ENCODE data around the gene CHD1L. TPM values are rescaled to one million over a fixed set of nuclear protein-coding genes. Genes with fewer than 3 reads are reported as not detected.
"Not testable (repeated sequence)": the region's sequence is repeated elsewhere in the genome, so short reads cannot be mapped to it uniquely, and the experiment has no call there.

Gene CHD1L
- total RNA-seq, 2 experiments from 2014 or later: 22.0 to 22.8 TPM

DNA sequence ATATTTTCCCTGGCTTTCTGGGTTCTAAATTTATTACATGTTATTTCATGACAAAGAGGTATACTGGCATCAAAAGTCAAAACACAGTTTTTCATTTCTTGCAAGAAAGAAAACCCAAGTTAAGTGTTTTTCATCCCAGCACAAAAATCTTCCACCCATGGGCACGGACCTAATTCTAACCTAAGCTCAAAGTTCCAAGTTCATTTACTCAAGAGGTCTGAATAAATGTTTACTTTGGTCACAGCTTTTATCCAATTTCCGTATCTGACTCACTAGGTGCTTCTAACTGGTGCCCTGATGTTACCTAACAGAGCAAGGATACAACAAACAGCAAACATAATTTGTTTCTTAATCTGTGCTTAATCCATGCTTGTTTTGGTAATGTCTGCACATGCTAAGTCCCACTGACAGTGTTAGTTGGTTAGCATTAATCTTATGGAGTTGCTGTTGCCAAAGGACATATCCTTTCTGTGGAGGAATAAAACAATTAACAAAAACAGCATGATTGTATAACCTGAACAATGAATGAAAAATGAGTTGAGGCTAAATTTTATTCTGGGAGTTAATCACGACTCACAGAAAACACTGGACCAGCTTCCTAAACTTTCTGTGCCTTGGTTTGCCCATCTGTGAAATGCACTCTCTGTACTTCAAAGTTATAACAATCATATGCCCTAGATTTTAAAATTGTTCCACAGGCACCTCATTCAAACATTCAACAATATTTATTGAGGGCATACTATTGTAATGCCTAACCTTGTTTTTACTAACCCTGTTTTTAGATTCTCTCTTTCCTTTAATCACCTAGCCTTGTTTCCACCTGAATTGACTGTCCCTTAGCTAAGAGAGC, 4.2 kb upstream of the CHD1L start:
- Histone ChIP-seq H3K27ac (ENCODE audit: low read depth in 1 of 2, low read length in 2 of 2) (no peak overlapping the region), H3K36me3 (ENCODE audit: insufficient read depth, low read length) (no peaks in the 10 kb centered on the region), H3K27me3 (ENCODE audit: control insufficient read depth in 1 of 2, insufficient read depth in 2 of 2, low read length in 2 of 2) (peaks cover 0 to 3% of the 10 kb centered on the region in 2 experiments), H3K4me1 (ENCODE audit: insufficient read depth, low read length) (peaks cover 5% of the 10 kb centered on the region), H3K4me3 (ENCODE audit: low read length) (no peak overlapping the region), H3K9me3 (ENCODE audit: control insufficient read depth in 1 of 2, insufficient read depth in 1 of 2, low read length in 2 of 2) (peaks cover 0 to 9% of the 10 kb centered on the region in 2 experiments)
- Mint-ChIP-seq H3K4me1 (ENCODE audit: low read depth) (peaks cover 7% of the 10 kb centered on the region), H3K4me3 (no peak overlapping the region), H3K27ac (no peak overlapping the region), H3K9me3 (no peaks in the 10 kb centered on the region), H3K27me3 (no peaks in the 10 kb centered on the region), H3K36me3 (ENCODE audit: low read depth) (peaks cover under 1% of the 10 kb centered on the region)
- TF ChIP-seq, protein P1, sequence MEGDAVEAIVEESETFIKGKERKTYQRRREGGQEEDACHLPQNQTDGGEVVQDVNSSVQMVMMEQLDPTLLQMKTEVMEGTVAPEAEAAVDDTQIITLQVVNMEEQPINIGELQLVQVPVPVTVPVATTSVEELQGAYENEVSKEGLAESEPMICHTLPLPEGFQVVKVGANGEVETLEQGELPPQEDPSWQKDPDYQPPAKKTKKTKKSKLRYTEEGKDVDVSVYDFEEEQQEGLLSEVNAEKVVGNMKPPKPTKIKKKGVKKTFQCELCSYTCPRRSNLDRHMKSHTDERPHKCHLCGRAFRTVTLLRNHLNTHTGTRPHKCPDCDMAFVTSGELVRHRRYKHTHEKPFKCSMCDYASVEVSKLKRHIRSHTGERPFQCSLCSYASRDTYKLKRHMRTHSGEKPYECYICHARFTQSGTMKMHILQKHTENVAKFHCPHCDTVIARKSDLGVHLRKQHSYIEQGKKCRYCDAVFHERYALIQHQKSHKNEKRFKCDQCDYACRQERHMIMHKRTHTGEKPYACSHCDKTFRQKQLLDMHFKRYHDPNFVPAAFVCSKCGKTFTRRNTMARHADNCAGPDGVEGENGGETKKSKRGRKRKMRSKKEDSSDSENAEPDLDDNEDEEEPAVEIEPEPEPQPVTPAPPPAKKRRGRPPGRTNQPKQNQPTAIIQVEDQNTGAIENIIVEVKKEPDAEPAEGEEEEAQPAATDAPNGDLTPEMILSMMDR (IDR thresholded peaks at IDR 0.05): no peak
- ChIA-PET CTCF (no interaction called here), POLR2A (no interaction called here)
- DNase-seq (no peak), ATAC-seq (ENCODE audit: poor library complexity) (no peak)
- intact Hi-C loops (cut with DNase I, micrococcal nuclease): no loop called here

DNA sequence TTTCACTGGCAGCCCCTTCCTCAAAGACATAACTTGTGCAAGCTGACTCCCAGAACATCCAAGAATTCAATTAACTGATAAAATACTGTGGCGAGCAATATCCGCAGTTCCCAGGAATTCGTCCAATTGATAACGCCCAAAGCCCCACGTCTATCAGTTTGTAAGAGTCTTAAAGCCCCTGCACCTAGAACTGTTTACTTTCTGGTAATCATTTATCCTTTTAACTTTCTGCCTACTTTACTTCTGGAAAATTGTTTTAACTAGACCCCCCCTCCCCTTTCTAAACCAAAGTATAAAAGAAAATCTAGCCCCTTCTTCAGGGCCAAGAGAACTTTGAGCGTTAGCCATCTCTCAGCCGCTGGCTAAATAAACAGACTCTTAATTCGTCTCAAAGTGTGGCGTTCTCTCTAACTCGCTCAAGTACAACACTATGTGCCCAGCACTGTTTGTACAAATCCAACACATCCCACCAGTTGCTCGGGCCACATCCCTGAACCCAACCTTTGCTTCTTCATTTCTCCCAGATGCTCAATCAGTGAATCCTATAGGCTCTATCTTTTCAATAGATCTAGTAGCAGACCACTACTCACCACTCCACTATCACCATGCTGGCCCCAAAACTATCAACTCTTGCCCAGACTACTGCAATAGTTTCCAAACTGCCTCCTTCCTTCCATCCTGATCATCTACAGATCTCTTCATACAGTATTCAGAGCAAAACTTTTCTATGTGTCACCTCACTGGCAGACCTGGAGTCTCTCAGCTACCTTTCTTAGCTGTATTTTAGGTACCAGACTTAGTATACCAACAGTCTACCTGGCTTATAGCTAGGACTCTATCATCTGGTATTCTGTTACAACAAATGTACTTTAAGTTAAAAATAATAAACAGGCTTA, 3.3 kb upstream of the CHD1L start:
- no peaks in the 10 kb centered on the region for H3K9me3 Mint-ChIP-seq
- POLR2A ChIA-PET: no interaction called here
- Histone ChIP-seq H3K9me3 (ENCODE audit: control insufficient read depth in 1 of 2, insufficient read depth in 1 of 2, low read length in 2 of 2) (peaks cover 0 to 9% of the 10 kb centered on the region in 2 experiments), H3K27me3 (ENCODE audit: control insufficient read depth in 1 of 2, insufficient read depth in 2 of 2, low read length in 2 of 2) (peaks cover 0 to 3% of the 10 kb centered on the region in 2 experiments), H3K4me3 (ENCODE audit: low read length) (no peak overlapping the region), H3K4me1 (ENCODE audit: insufficient read depth, low read length) (peaks cover 9% of the 10 kb centered on the region), H3K36me3 (ENCODE audit: insufficient read depth, low read length) (no peaks in the 10 kb centered on the region), H3K27ac (ENCODE audit: low read depth in 1 of 2, low read length in 2 of 2) (no peak overlapping the region)
- ATAC-seq (ENCODE audit: poor library complexity): no peak
- no peak for DNase-seq
- CTCF ChIA-PET: no interaction called here
- intact Hi-C loops (cut with DNase I, micrococcal nuclease): no loop called here
- TF ChIP-seq, protein P1 (IDR thresholded peaks at IDR 0.05): no peak
- H3K4me3 Mint-ChIP-seq: no peak overlapping the region
- H3K36me3 Mint-ChIP-seq (ENCODE audit: low read depth): peaks cover 4% of the 10 kb centered on the region
- no peak overlapping the region for H3K27ac Mint-ChIP-seq
- no peaks in the 10 kb centered on the region for H3K27me3 Mint-ChIP-seq
- H3K4me1 Mint-ChIP-seq (ENCODE audit: low read depth): peaks cover 16% of the 10 kb centered on the region

DNA sequence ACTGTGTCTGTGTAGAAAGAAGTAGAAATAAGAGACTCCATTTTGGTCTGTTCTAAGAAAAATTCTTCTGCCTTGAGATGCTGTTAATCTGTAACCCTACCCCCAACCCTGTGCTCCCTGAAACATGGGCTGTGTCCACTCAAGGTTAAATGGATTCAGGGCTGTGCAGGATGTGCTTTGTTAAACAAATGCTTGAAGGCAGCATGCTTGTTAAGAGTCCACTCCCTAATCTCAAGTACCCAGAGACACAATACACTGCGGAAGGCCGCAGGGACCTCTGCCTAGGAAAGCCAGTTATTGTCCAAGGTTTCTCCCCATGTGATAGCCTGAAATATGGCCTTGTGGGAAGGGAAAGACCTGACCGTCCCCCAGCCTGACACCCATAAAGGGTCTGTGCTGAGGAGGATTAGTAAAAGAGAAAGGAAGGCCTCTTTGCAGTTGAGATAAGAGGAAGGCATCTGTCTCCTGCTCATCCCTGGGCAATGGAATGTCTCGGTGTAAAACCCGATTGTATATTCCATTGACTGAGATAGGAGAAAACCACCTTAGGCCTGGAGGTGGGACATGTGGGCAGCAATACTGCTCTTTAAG, 2.3 kb upstream of the CHD1L start:
- H3K4me3 Mint-ChIP-seq; H3K27me3 Mint-ChIP-seq; ATAC-seq (ENCODE audit: poor library complexity); H3K9me3 ChIP-seq (ENCODE audit: control insufficient read depth in 1 of 2, insufficient read depth in 1 of 2, low read length in 2 of 2); H3K36me3 ChIP-seq (ENCODE audit: insufficient read depth, low read length); H3K27ac ChIP-seq (ENCODE audit: low read depth in 1 of 2, low read length in 2 of 2); H3K36me3 Mint-ChIP-seq (ENCODE audit: low read depth); H3K27me3 ChIP-seq (ENCODE audit: control insufficient read depth in 1 of 2, insufficient read depth in 2 of 2, low read length in 2 of 2); H3K9me3 Mint-ChIP-seq; H3K27ac Mint-ChIP-seq; POLR2A ChIA-PET; CTCF ChIA-PET; H3K4me3 ChIP-seq (ENCODE audit: low read length); DNase-seq: not testable (repeated sequence)
- intact Hi-C loops (cut with DNase I, micrococcal nuclease): loop anchor here in 1 of 2 experiments (5.0 kb wide), 1 partner anchor 158 kb away; no protein-coding TSS in a partner anchor
- H3K4me1 Mint-ChIP-seq (ENCODE audit: low read depth): peaks cover 26% of the 10 kb centered on the region
- H3K4me1 ChIP-seq (ENCODE audit: insufficient read depth, low read length): peaks cover 11% of the 10 kb centered on the region

Data from CD4-positive, alpha-beta T cell (primary cell).